Trophoblast cell (in vitro differentiated cells and primary cell): ENCODE results near the gene EYS.

Experiments
- DNase-seq, 2 donors: peaks; one replicate each; pipeline ENCODE4 v3.0.0-alpha.2; 2016
- H2AFZ ChIP-seq: 2 replicates; pipeline ENCODE4 v1.6.1; 2013; ENCODE audit warnings: low read length, moderate library complexity, mild to moderate bottlenecking; ENCODE audit not compliant: insufficient read depth, poor library complexity
- H2AK5ac ChIP-seq: 2 replicates; pipeline ENCODE4 v1.6.1; 2013; ENCODE audit warnings: mild to moderate bottlenecking, low read length
- H2BK120ac ChIP-seq: 2 replicates; pipeline ENCODE4 v1.6.1; 2013; ENCODE audit warnings: low read length, mild to moderate bottlenecking, moderate library complexity; ENCODE audit not compliant: insufficient read depth, poor library complexity
- H2BK12ac ChIP-seq: 2 replicates; pipeline ENCODE4 v1.6.1; 2013; ENCODE audit warnings: mild to moderate bottlenecking, low read length, moderate library complexity
- H2BK5ac ChIP-seq: 2 replicates; pipeline ENCODE4 v1.6.1; 2013; ENCODE audit warnings: low read length, low read depth, moderate library complexity, mild to moderate bottlenecking; ENCODE audit not compliant: poor library complexity
- H3K14ac ChIP-seq: 2 replicates; pipeline ENCODE4 v1.6.1; 2013; ENCODE audit warnings: mild to moderate bottlenecking, low read length
- H3K18ac ChIP-seq: 2 replicates; pipeline ENCODE4 v1.6.1; 2013; ENCODE audit warnings: mild to moderate bottlenecking, low read length
- H3K23ac ChIP-seq: 2 replicates; pipeline ENCODE4 v1.6.1; 2013; ENCODE audit warnings: low read length
- H3K27ac ChIP-seq: 2 replicates; pipeline ENCODE4 v1.5.1; 2013; ENCODE audit warnings: low read depth, mild to moderate bottlenecking, inconsistent platforms, low read length, moderate library complexity
- H3K27me3 ChIP-seq: 2 replicates; pipeline ENCODE4 v1.6.1; 2013; ENCODE audit warnings: inconsistent platforms, mild to moderate bottlenecking, low read length, moderate library complexity; ENCODE audit not compliant: insufficient read depth
- H3K36me3 ChIP-seq, 2 experiments: 1 replicate in 1 of 2; 2 replicates in 1 of 2; pipeline ENCODE4 v1.6.1; 2013; ENCODE audit warnings: low read length in 2 of 2, mild to moderate bottlenecking in 2 of 2, moderate library complexity in 1 of 2; ENCODE audit not compliant: insufficient read depth in 2 of 2, control insufficient read depth in 1 of 2
- H3K4ac ChIP-seq: 2 replicates; pipeline ENCODE4 v1.6.1; 2013; ENCODE audit warnings: low read depth, mild to moderate bottlenecking, low read length, moderate library complexity
- H3K4me1 ChIP-seq, 2 experiments: 1 replicate in 1 of 2; 2 replicates in 1 of 2; pipeline ENCODE4 v1.6.1; 2013; ENCODE audit warnings: low read length in 2 of 2, mild to moderate bottlenecking in 2 of 2, moderate library complexity in 1 of 2; ENCODE audit not compliant: insufficient read depth in 2 of 2, control insufficient read depth in 1 of 2
- H3K4me2 ChIP-seq: 2 replicates; pipeline ENCODE4 v1.6.1; 2013; ENCODE audit warnings: inconsistent platforms, mild to moderate bottlenecking, low read length, moderate library complexity
- H3K4me3 ChIP-seq: 2 replicates; pipeline ENCODE4 v1.5.1; 2013; ENCODE audit warnings: mild to moderate bottlenecking, low read depth, low read length, inconsistent platforms
- H3K79me1 ChIP-seq: one replicate; pipeline ENCODE4 v1.6.1; 2013; ENCODE audit warnings: low read length
- H3K79me2 ChIP-seq: 2 replicates; pipeline ENCODE4 v1.6.1; 2013; ENCODE audit warnings: low read length, mild to moderate bottlenecking; ENCODE audit not compliant: control insufficient read depth, insufficient read depth, poor library complexity
- H3K9ac ChIP-seq: 2 replicates; pipeline ENCODE4 v1.6.1; 2013; ENCODE audit warnings: mild to moderate bottlenecking, low read length
- H3K9me3 ChIP-seq: 2 replicates; pipeline ENCODE4 v1.6.1; 2013; ENCODE audit warnings: low read depth, mild to moderate bottlenecking, control low read depth, inconsistent platforms, low read length; ENCODE audit not compliant: insufficient read depth
- H4K12ac ChIP-seq: 2 replicates; pipeline ENCODE4 v1.6.1; 2013; ENCODE audit warnings: low read depth, mild to moderate bottlenecking, low read length, moderate library complexity
- H4K8ac ChIP-seq: 2 replicates; pipeline ENCODE4 v1.6.1; 2013; ENCODE audit warnings: low read depth, mild to moderate bottlenecking, low read length, moderate library complexity
- H4K91ac ChIP-seq: one replicate; pipeline ENCODE4 v1.6.1; 2013; ENCODE audit warnings: low read depth, mild to moderate bottlenecking, low read length, moderate library complexity
- WGBS: extraction: QIAGEN DNeasy Blood & Tissue Kit; methylation state at CpG from one replicate; pipeline ENCODE4 v1.1.7; 2013; ENCODE audit warnings: missing lambda C conversion rate; ENCODE audit not compliant: insufficient read length, insufficient coverage; ENCODE audit errors: extremely low coverage; 5-methylcytosine and 5-hydroxymethylcytosine counted together

Gene EYS

DNA sequence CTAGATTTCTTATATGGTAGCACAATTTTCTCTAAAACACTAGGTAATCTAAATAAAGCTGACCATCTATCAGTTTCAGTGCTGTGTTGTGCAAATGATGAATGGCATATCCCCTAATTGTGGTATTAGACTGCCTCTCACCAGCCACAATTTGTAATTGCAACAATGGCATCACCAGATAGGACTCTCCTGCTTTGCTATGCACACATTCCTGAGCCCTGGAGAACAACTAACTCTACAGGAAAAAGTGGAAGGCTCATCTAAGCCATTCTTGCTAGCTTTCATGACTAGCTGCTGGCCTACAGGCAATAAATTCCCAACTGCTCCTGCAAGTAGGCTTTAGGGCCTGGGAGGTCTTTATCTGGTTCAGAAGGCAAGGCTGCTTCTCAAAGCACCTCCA, 974.1 kb downstream of the EYS start:
- Histone ChIP-seq H3K23ac (no peak overlapping the region), H2BK12ac (no peak overlapping the region), H3K4ac (no peak overlapping the region), H3K4me3 (no peak overlapping the region), H3K4me1 (no peaks in the 10 kb centered on the region), H2AK5ac (no peak overlapping the region), H3K36me3 (no peaks in the 10 kb centered on the region), H3K27ac (no peak overlapping the region), H3K4me2 (no peak overlapping the region), H4K91ac (no peak overlapping the region), H3K9ac (no peak overlapping the region), H2BK5ac (no peak overlapping the region), H3K79me2 (no peaks in the 10 kb centered on the region), H4K12ac (no peak overlapping the region), H4K8ac (no peak overlapping the region), H3K27me3 (no peaks in the 10 kb centered on the region), H3K79me1 (no peaks in the 10 kb centered on the region), H3K9me3 (peaks cover 3% of the 10 kb centered on the region), H3K14ac (no peak overlapping the region), H2BK120ac (no peak overlapping the region), H3K18ac (no peak overlapping the region), H2AFZ (no peak overlapping the region)
- DNase-seq = no peak

DNA sequence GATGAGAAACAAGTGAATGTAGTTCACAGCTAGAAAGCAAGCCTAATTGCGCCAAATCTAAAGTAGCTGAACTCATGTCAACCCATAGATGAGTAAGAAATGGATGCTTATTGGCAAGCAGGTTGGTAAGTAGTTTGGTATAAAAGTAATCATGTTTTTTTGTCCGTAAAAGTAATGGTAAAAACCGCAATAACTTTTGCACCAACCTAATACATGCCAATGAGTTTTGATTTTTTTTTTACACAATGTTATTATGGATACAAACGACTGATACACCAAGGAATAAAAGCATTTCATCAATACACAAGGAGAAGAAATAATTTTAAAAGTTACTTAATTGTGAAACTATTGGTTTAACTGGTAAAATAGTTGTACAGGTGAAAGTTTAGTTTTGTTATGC, 977.5 kb downstream of the EYS start:
- no peaks in the 10 kb centered on the region for H3K36me3 ChIP-seq
- no peak overlapping the region for H2BK5ac ChIP-seq
- no peak overlapping the region for H2BK120ac ChIP-seq
- H3K79me1 ChIP-seq = no peaks in the 10 kb centered on the region
- no peak overlapping the region for H4K91ac ChIP-seq
- no peak overlapping the region for H4K8ac ChIP-seq
- H2AK5ac ChIP-seq = no peak overlapping the region
- no peak overlapping the region for H3K18ac ChIP-seq
- H3K9me3 ChIP-seq = peaks cover 4% of the 10 kb centered on the region
- H3K79me2 ChIP-seq = no peaks in the 10 kb centered on the region
- H3K9ac ChIP-seq = no peak overlapping the region
- H3K27me3 ChIP-seq = no peaks in the 10 kb centered on the region
- no peak overlapping the region for H2BK12ac ChIP-seq
- DNase-seq = no peak
- no peak overlapping the region for H3K4me2 ChIP-seq
- H3K4me1 ChIP-seq = no peaks in the 10 kb centered on the region
- no peak overlapping the region for H3K27ac ChIP-seq
- H3K4me3 ChIP-seq = no peak overlapping the region
- no peak overlapping the region for H4K12ac ChIP-seq
- no peak overlapping the region for H3K4ac ChIP-seq
- H2AFZ ChIP-seq = no peak overlapping the region
- H3K14ac ChIP-seq = no peak overlapping the region
- no CpG with 5 or more reads among the region's 4 CpGs for WGBS
- no peak overlapping the region for H3K23ac ChIP-seq

DNA sequence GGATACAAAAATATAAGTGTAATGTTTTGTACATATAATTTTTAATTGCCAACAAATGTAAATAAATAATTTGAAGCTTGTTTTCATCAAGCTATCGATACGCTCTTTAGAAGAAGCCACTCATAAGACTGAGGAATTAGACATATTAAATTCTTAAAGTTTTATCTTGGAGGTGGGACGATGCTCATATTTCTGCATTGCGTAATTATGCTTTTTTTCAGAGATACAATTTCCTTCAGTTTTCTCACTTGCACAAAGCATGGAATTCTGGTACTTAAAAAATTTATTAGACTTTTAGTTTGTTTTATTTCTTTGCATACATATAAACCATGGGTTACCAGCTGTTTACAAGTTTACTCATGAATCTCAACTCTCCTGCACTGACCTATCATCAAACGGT, 980.0 kb downstream of the EYS start:
- Histone ChIP-seq H3K4me3 (no peak overlapping the region), H4K12ac (no peak overlapping the region), H3K23ac (no peak overlapping the region), H3K27ac (no peak overlapping the region), H3K36me3 (no peaks in the 10 kb centered on the region), H3K9me3 (peaks cover 4% of the 10 kb centered on the region), H3K79me1 (no peaks in the 10 kb centered on the region), H2AK5ac (no peak overlapping the region), H3K4me1 (no peaks in the 10 kb centered on the region), H4K91ac (no peak overlapping the region), H3K14ac (no peak overlapping the region), H4K8ac (no peak overlapping the region), H3K79me2 (no peaks in the 10 kb centered on the region), H3K9ac (no peak overlapping the region), H2AFZ (no peak overlapping the region), H3K18ac (no peak overlapping the region), H3K27me3 (no peaks in the 10 kb centered on the region), H2BK120ac (no peak overlapping the region), H2BK5ac (no peak overlapping the region), H3K4ac (no peak overlapping the region), H2BK12ac (no peak overlapping the region), H3K4me2 (no peak overlapping the region)
- no peak for DNase-seq
- no CpG with 5 or more reads among the region's 5 CpGs for WGBS

DNA sequence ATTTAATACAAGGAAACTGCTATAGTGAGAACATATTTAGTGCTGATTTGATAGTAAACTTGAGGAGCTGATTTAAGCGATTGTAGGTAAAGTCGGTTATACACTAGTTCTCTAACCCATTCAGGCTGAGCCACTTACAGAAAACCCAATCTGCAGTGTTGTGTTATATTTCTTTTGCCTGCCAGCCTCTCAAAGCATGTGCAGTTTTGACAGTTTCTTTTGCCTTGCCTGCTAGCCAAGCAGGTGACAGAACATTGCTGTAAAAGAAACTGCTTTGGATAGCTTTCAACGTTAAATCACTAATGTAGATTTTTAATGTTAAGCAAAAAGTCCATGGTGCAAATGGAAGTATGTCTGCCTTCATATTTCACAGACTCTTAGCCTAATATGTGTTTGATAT, 982.9 kb downstream of the EYS start:
- Histone ChIP-seq H3K79me2 (no peaks in the 10 kb centered on the region), H3K4me2 (no peak overlapping the region), H3K4ac (no peak overlapping the region), H3K4me1 (no peaks in the 10 kb centered on the region), H4K91ac (no peak overlapping the region), H3K27me3 (no peaks in the 10 kb centered on the region), H3K36me3 (no peaks in the 10 kb centered on the region), H3K27ac (no peak overlapping the region), H3K9me3 (peaks cover 4% of the 10 kb centered on the region), H2BK5ac (no peak overlapping the region), H2AK5ac (no peak overlapping the region), H4K8ac (no peak overlapping the region), H3K14ac (no peak overlapping the region), H4K12ac (no peak overlapping the region), H3K9ac (no peak overlapping the region), H2AFZ (no peak overlapping the region), H3K23ac (no peak overlapping the region), H3K18ac (no peak overlapping the region), H2BK12ac (no peak overlapping the region), H3K4me3 (no peak overlapping the region), H2BK120ac (no peak overlapping the region), H3K79me1 (no peaks in the 10 kb centered on the region)
- DNase-seq = no peak
- no CpG with 5 or more reads among the region's 3 CpGs for WGBS
